Measurements from ENCODE around the gene LIMS2.

The LIMS2 gene

DNA sequence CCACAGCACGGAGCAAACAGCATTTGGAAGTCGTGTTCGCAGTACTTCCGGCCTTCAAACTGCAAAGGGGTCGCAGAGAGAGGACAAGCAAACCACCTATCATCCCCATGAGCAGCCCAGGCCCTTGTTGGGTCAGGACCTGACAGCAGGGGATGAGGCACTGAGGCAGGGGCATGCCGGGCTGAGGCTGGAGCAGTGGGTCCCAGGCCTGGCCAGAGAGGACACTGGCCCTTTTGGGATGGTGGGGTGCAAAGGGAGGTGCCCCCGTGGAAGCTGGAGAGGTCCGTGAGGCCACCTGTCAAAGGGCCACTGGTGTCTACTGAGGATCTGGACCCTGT lies 20.5 kb downstream of the LIMS2 start (continued):
- TF ChIP-seq ZEB2 (tag by site-specific recombination; IDR thresholded peaks at IDR 0.05) (no peak), ZNF239 (tag by site-specific recombination; IDR thresholded peaks at IDR 0.05) (no peak), ZNF677 (tag by site-specific recombination; IDR thresholded peaks at IDR 0.05) (no peak)

DNA sequence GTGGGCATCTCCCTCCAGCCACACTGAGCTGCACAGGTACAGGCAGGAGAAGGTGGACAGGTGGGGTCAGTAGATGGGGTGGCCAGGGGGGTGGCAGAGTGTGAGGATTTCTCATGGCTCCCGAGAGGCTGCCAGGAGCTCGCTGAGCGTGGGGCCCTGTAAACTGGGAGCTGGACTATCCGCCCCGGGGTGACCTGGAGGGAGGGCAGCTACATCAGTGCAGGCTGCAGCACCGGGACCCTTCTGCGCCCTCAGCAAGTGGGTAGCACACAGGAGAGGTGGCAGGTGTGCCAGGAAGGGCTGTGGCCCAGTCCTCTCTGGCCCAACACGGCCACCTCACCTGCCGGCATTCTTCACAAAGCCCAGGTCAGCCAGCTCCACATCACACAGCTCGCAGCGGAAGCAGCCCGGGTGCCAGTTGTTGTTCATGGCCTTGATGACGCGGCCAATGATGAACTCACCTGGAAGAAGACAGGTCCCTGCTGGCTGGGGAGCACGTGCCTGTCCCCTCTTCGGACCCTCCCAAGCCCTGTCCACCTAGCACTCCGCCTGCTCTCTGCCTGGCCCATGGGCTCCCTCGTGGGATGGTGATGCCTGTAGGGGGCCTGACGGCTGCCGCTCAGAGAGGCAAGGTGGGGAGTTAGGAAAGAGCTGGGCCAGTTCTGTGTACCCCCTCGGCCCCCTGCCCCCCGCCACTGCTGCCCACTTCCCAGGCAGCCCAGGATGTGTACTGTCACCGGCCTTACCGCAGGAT lies 21.1 kb downstream of the LIMS2 start:
- H3K4me1 ChIP-seq (ENCODE audit: control insufficient read depth, insufficient read depth, low read length) = no peaks in the 10 kb centered on the region
- H3K27ac ChIP-seq (ENCODE audit: extremely low read depth, low read depth, low read length) = no peak overlapping the region
- no peaks in the 10 kb centered on the region for H3K9me3 ChIP-seq (ENCODE audit: control insufficient read depth, insufficient read depth, low read depth, low read length)
- no peaks in the 10 kb centered on the region for H3K36me3 ChIP-seq (ENCODE audit: control insufficient read depth in 2 of 2, insufficient read depth in 1 of 2, low read length in 2 of 2)
- CTCF ChIA-PET = interaction anchor here (0.7 to 4.3 kb wide), 2 partner anchors 63 to 120 kb away, joined by 3 to 37 read pairs; no protein-coding TSS in a partner anchor
- POLR2A ChIA-PET = interaction anchor here (2.0 kb wide), 1 partner anchor 63 kb away, joined by 4 read pairs; no protein-coding TSS in a partner anchor
- H3K4me3 ChIP-seq (ENCODE audit: low read depth, low read length) = no peak overlapping the region
- TF ChIP-seq ZNF776 (tag by site-specific recombination; IDR thresholded peaks at IDR 0.05; ENCODE audit: borderline replicate concordance) (no peak), ZNF473 (tag by site-specific recombination; IDR thresholded peaks at IDR 0.05) (no peak), KLF10 (tag by site-specific recombination; IDR thresholded peaks at IDR 0.05) (no peak), ZNF138 (tag by site-specific recombination; IDR thresholded peaks at IDR 0.05; ENCODE audit: borderline replicate concordance) (no peak), ZNF280C (tag by site-specific recombination; IDR thresholded peaks at IDR 0.05) (no peak), ZSCAN23 (tag by site-specific recombination; IDR thresholded peaks at IDR 0.05) (no peak), ZNF521 (tag by site-specific recombination; IDR thresholded peaks at IDR 0.05) (no peak), ZNF785 (tag by site-specific recombination; IDR thresholded peaks at IDR 0.05) (no peak), ZFP69B (tag by site-specific recombination; IDR thresholded peaks at IDR 0.05) (no peak), PATZ1 (tag by site-specific recombination; IDR thresholded peaks at IDR 0.05) (no peak), ZNF16 (tag by site-specific recombination; IDR thresholded peaks at IDR 0.05; ENCODE audit: low read depth) (no peak), INSM2 (tag by site-specific recombination; IDR thresholded peaks at IDR 0.05) (no peak), ZNF513 (tag by site-specific recombination; IDR thresholded peaks at IDR 0.05) (no peak)
- TF ChIP-seq, protein P1, sequence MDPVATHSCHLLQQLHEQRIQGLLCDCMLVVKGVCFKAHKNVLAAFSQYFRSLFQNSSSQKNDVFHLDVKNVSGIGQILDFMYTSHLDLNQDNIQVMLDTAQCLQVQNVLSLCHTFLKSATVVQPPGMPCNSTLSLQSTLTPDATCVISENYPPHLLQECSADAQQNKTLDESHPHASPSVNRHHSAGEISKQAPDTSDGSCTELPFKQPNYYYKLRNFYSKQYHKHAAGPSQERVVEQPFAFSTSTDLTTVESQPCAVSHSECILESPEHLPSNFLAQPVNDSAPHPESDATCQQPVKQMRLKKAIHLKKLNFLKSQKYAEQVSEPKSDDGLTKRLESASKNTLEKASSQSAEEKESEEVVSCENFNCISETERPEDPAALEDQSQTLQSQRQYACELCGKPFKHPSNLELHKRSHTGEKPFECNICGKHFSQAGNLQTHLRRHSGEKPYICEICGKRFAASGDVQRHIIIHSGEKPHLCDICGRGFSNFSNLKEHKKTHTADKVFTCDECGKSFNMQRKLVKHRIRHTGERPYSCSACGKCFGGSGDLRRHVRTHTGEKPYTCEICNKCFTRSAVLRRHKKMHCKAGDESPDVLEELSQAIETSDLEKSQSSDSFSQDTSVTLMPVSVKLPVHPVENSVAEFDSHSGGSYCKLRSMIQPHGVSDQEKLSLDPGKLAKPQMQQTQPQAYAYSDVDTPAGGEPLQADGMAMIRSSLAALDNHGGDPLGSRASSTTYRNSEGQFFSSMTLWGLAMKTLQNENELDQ (tag by site-specific recombination; IDR thresholded peaks at IDR 0.05; ENCODE audit: low read depth) = no peak

Data from HEK293 (cell line).